T-cell (primary cell): ENCODE measurements around the gene ARMC12. TPM values are rescaled to one million over a fixed set of nuclear protein-coding genes. Genes with fewer than 3 reads are reported as not detected.

ENCODE experiments used
- ATAC-seq, 4 experiments: fragments of 200-7000 bp in 3 of 4; fragments of 150-1000 bp in 1 of 4; cut with Tn5 transposase; replicated peaks in 1 of 4; 1 replicate in 3 of 4; 2 replicates in 1 of 4; pipeline ENCODE4 v1.10.0; 2021; ENCODE audit warnings: moderate library complexity in 3 of 4, mild to moderate bottlenecking in 2 of 4, moderate number of reproducible peaks in 1 of 4
- CTCF ChIA-PET, 2 donors: fragments of 300-600 bp; sonication (Branson Sonifier 250); formaldehyde crosslinking; loops; one replicate each; lab custom pipeline; 2022; ENCODE audit warnings: antibody characterized with exemption in 2 of 2; lab: Charles Lee
- POLR2A ChIA-PET, 2 donors: fragments of 300-600 bp; sonication (Branson Sonifier 250); formaldehyde crosslinking; loops; one replicate each; lab custom pipeline; 2022; ENCODE audit warnings: antibody characterized with exemption in 2 of 2; lab: Charles Lee
- DNase-seq, 35 experiments: peaks; one replicate each; pipeline versions ENCODE4 v3.0.0 to v3.0.0-alpha.2; 2013 to 2023
- H3K27ac ChIP-seq: one replicate; pipeline ENCODE4 v1.5.1; 2013; ENCODE audit warnings: low read length
- H3K27me3 ChIP-seq, 2 experiments: replicated peaks in 1 of 2; 1 replicate in 1 of 2; 2 replicates in 1 of 2; pipeline versions ENCODE4 v1.6.1 to v1.7.0; 2013; ENCODE audit warnings: low read length in 1 of 2, mixed read lengths in 1 of 2; ENCODE audit not compliant: control insufficient read depth in 2 of 2, insufficient read depth in 2 of 2; ENCODE audit errors: extremely low read depth in 1 of 2
- H3K36me3 ChIP-seq, 2 donors: 1 replicate in 1 of 2; 2 replicates in 1 of 2; pipeline versions ENCODE4 v1.6.1 to v1.7.0; 2013; ENCODE audit warnings: low read length in 1 of 2; ENCODE audit not compliant: control insufficient read depth in 2 of 2, insufficient read depth in 1 of 2; ENCODE audit errors: extremely low read depth in 1 of 2
- H3K4me1 ChIP-seq, 2 experiments: 1 replicate in 1 of 2; 2 replicates in 1 of 2; pipeline versions ENCODE4 v1.6.1 to v1.7.0; 2013; ENCODE audit warnings: low read length in 2 of 2, mixed read lengths in 1 of 2; ENCODE audit not compliant: insufficient read depth in 2 of 2, control insufficient read depth in 1 of 2; ENCODE audit errors: extremely low read depth in 1 of 2
- H3K4me3 ChIP-seq, 2 donors: 1 replicate in 1 of 2; 2 replicates in 1 of 2; pipeline versions ENCODE4 v1.5.1 to v1.7.0; 2013; ENCODE audit warnings: mild to moderate bottlenecking in 2 of 2, low read length in 1 of 2, moderate library complexity in 1 of 2; ENCODE audit not compliant: control insufficient read depth in 1 of 2; ENCODE audit errors: extremely low read depth in 1 of 2
- H3K9me3 ChIP-seq: 2 replicates; pipeline ENCODE4 v1.7.0; 2013
- H3K27ac Mint-ChIP-seq, 2 donors: one replicate each; pipeline ENCODE4 v1.8.0; 2020 to 2021; ENCODE audit warnings: mild to moderate bottlenecking in 2 of 2, mixed read lengths in 2 of 2
- H3K27me3 Mint-ChIP-seq, 2 donors: one replicate each; pipeline ENCODE4 v1.8.0; 2021 to 2022; ENCODE audit warnings: mixed read lengths in 2 of 2
- H3K36me3 Mint-ChIP-seq: one replicate; pipeline ENCODE4 v1.8.0; 2021; ENCODE audit warnings: mixed read lengths
- H3K4me1 Mint-ChIP-seq, 3 donors: one replicate each; pipeline ENCODE4 v1.8.0; 2020 to 2022; ENCODE audit warnings: mixed read lengths in 3 of 3, mild to moderate bottlenecking in 1 of 3
- H3K4me3 Mint-ChIP-seq, 3 donors: one replicate each; pipeline ENCODE4 v1.8.0; 2020 to 2022; ENCODE audit warnings: mild to moderate bottlenecking in 3 of 3, mixed read lengths in 3 of 3, moderate library complexity in 3 of 3
- H3K9me3 Mint-ChIP-seq, 3 donors: one replicate each; pipeline ENCODE4 v1.8.0; 2020 to 2022; ENCODE audit warnings: mixed read lengths in 3 of 3
- WGBS: methylation state at CpG from one replicate; pipeline ENCODE4 v1.1.5; 2013; ENCODE audit warnings: missing lambda C conversion rate; ENCODE audit not compliant: insufficient coverage; 5-methylcytosine and 5-hydroxymethylcytosine counted together
- total RNA-seq, 35 experiments: library from RNA in 6 of 35; stranded (reverse) in 6 of 35; fragments of 120-200 nt in 1 of 35; gene quantifications; one replicate each; pipeline versions ENCODE4 v1.2.1 to v1.2.4 and lab custom pipeline; 2013 to 2026

Gene ARMC12
- total RNA-seq, 5 donors from 2014 or later (not counting 1 experiment from before 2014, with no cell fraction given): 0.63 to 1.8 (median 0.90) TPM

DNA sequence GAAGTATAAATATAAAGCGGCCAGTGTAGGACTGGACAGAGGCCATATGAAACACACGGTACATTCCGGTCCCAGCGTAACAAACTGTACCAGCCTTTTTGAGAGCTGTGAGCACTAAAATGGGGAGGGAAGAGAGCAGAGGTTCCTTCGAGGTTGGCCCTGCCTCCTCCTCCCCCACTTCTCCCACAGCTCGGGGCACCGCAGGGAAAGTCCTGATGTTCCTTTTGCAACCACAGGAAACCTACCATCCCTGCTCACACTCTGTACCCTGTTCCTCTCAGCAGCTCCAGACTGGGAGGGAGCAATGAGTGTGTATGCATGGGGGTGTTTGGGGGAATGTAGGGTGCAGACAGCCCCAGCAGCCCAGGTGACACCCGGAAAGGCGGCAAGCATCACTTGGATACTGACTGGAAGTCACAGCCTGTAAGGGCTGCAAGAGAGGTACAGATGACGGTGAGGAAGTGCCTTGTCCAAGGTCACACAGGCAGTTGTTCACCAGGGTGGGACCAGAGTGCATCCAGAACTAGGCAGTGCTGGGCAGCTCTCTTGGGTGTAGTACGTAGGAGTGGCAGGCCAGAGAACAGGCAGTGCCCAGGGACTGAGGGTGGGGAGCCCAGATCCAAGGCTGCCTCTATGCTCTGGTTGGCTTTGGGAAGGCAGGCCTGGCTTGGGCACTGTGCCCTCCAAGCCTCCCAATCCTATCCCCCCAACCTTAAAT lies 11.0 kb upstream of the ARMC12 start:
- no peaks in the 10 kb centered on the region for H3K36me3 ChIP-seq
- H3K27me3 Mint-ChIP-seq: no peaks in the 10 kb centered on the region
- peaks cover 78 to 82% (median 80%) of the 10 kb centered on the region in 3 donors for H3K4me1 Mint-ChIP-seq
- H3K36me3 Mint-ChIP-seq: no peaks in the 10 kb centered on the region
- peak in 2 of 35 experiments; percentile 32 to 55 for DNase-seq
- ChIA-PET CTCF (interaction anchor here (0.6 to 1.3 kb wide), 5 partner anchors 10 to 135 kb away, joined by 3 to 5 read pairs (median 4); no protein-coding TSS in a partner anchor), POLR2A (interaction anchor here in 1 of 2 donors (0.5 to 1.5 kb wide), 2 partner anchors 39 to 1345 kb away, joined by 3 to 5 read pairs; no protein-coding TSS in a partner anchor)
- peak overlapping the region in 2 of 3 donors; percentile 74 for H3K4me3 Mint-ChIP-seq
- peaks cover 48 to 72% of the 10 kb centered on the region in 2 experiments for H3K4me1 ChIP-seq
- H3K27ac ChIP-seq: peak overlapping the region; percentile 89
- peak overlapping the region; percentile 94 to 96 for H3K27ac Mint-ChIP-seq
- no peaks in the 10 kb centered on the region for H3K9me3 Mint-ChIP-seq
- WGBS: 72% methylated on average over 3 of the region's 11 CpGs
- no peak for ATAC-seq
- H3K9me3 ChIP-seq: no peaks in the 10 kb centered on the region
- no peak overlapping the region for H3K4me3 ChIP-seq
- H3K27me3 ChIP-seq: no peaks in the 10 kb centered on the region

DNA sequence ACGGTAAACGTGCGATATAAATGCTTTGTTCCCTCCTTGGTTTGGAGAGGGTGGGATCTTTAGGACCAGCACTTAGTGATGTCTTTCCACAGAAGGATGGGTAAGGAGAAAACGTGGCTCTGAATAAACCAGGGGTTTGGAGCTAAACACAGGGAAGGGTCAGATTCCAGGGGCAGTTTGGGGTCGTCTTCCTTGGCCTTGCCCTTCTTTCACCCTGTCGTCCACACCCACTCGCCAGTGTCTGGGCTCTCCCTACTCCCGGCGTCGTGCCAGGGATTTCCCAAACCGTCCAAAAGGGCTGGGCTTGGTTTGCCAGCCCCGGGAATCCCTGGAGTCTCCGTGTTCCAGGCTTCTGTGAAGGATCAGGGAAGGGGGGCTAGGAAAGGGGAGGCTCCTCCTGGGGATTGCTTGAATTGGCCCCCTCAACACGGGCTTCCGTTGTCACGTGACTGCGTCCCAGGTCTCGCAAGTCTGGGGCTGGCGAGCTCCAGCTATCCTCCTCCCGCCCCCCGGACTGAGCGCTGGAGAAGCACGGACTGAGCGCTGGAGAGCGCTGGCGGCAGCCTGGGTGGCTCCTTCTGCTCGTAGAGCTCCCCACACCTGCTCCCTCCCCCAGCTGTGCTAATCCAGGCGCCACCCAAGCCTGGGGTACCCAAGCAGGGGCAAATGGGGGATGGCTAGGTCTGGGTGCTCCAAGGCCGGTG lies 9.4 kb upstream of the ARMC12 start:
- DNase-seq: peak in 2 of 35 experiments; percentile 26 to 46
- WGBS: 22% methylated on average over 21 of the region's 29 CpGs
- no peaks in the 10 kb centered on the region for H3K9me3 ChIP-seq
- H3K27me3 ChIP-seq: no peaks in the 10 kb centered on the region
- H3K4me1 Mint-ChIP-seq: peaks cover 78 to 87% (median 79%) of the 10 kb centered on the region in 3 donors
- peaks cover 51 to 83% of the 10 kb centered on the region in 2 experiments for H3K4me1 ChIP-seq
- H3K4me3 Mint-ChIP-seq: peak overlapping the region; percentile 59 to 74 (median 74)
- peak; percentile 5 to 21 (median 10) for ATAC-seq
- H3K36me3 ChIP-seq: no peaks in the 10 kb centered on the region
- no peaks in the 10 kb centered on the region for H3K36me3 Mint-ChIP-seq
- ChIA-PET POLR2A (interaction anchor here (0.6 to 1.2 kb wide), 2 partner anchors 58 to 136 kb away, joined by 4 read pairs; no protein-coding TSS in a partner anchor), CTCF (interaction anchor here (0.7 to 1.8 kb wide), 9 partner anchors 9 to 143 kb away, joined by 3 to 9 read pairs (median 4); no protein-coding TSS in a partner anchor)
- peak overlapping the region; percentile 52 to 59 for H3K4me3 ChIP-seq
- no peaks in the 10 kb centered on the region for H3K9me3 Mint-ChIP-seq
- peak overlapping the region; percentile 94 to 96 for H3K27ac Mint-ChIP-seq
- H3K27me3 Mint-ChIP-seq: no peaks in the 10 kb centered on the region
- peak overlapping the region; percentile 89 for H3K27ac ChIP-seq

DNA sequence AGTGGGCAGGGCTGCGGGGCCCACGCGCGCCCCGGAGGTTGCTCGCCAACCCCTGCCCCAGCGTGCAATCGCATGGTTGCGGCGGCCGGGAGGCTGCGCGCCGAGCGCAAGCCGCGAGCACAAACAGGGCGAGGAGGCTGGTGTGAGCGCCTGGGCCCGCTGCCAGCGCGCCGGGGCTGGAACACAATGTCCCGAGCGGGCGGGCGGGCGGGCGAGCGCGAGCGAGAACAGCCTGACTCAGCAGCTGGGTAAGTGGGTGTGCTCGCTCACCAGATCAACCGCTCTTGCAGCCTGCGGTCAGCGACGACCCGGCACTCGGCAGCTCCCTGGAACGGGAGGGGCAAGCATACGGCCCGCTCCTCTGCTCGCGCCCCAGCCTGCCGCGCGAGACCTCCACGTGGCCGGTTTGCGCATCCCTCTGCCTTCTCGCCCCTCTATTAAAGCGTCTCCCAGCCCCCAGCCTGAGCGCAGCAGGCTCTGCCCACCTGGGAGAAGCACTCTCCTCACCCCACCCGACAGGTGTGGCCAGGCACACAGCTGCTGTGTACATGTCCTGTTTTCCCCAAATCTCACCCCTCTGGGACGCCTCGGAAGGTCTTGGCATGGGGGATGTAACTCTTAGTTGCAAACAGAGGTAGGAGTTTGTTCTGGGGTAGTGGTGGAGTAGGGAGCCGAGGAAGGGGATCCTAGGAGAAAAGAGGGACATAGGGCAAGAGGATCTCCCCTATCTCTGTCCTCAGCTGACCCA lies 8.7 kb upstream of the ARMC12 start:
- Mint-ChIP-seq H3K4me1 (peaks cover 85 to 91% (median 86%) of the 10 kb centered on the region in 3 donors), H3K36me3 (no peaks in the 10 kb centered on the region), H3K27me3 (no peaks in the 10 kb centered on the region), H3K4me3 (peak overlapping the region; percentile 72 to 79 (median 74)), H3K9me3 (no peaks in the 10 kb centered on the region), H3K27ac (peak overlapping the region; percentile 94 to 96)
- POLR2A ChIA-PET: interaction anchor here (0.6 kb wide), 3 partner anchors 10 to 137 kb away, joined by 3 to 4 read pairs (median 3); no protein-coding TSS in a partner anchor
- peaks cover 52 to 90% of the 10 kb centered on the region in 2 experiments for H3K4me1 ChIP-seq
- WGBS: under 1% methylated on average over 53 of the region's 57 CpGs
- H3K9me3 ChIP-seq: no peaks in the 10 kb centered on the region
- ATAC-seq (peak; percentile 52 to 60 (median 56)), DNase-seq (peak; percentile 77 to 95 (median 84))
- peak overlapping the region; percentile 96 for H3K27ac ChIP-seq
- H3K4me3 ChIP-seq: peak overlapping the region; percentile 52 to 59
- H3K27me3 ChIP-seq: no peaks in the 10 kb centered on the region
- no peaks in the 10 kb centered on the region for H3K36me3 ChIP-seq
- CTCF ChIA-PET: interaction anchor here (0.7 to 1.8 kb wide), 8 partner anchors 8 to 143 kb away, joined by 3 to 9 read pairs (median 4); no protein-coding TSS in a partner anchor

DNA sequence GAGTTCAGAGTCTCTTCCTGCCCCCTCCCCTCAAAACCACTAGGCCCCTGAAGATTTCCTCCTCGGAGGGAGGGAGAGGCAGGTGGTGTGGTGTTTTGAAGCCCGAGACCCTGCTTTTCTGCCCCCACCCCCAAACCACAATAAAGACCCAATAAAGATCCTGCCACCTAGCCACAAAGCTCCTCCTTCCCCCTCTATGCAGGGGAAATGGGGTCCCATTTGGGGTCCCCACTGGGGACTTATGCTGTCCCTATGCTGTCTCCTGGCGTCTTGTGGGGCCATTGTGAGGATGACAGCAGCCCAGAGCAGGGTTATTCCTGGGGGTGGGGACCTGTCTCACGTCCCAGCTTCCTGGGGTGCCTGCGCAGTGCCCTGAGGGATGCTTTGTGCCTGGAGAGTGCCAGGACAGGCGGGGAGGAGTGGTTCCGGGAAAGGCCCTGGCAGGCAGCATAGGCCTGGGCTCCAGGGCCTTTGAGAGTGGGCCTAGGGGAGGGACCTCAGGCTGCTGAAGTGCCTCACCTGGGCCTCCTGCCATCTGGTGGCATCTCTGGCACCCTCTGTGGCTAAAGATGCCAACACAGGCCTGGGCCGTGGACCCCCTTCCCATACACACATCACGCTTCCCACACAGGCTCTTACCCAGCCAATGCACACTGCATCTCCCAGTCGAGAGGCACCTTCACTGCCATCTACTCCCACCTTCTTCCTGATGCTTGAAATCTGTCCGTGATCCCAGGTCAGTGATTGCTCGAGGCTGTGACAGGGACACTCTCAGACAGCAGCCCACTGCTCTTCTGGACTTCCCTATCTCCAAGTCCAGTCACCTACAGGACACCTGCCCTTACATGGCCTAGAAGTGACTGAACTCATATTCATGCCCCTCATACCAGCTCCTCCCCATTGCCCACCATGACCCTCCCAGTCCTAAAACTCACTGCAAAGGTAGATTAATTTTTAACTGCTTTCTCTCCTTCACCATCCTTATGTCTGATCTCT lies 7.9 kb upstream of the ARMC12 start:
- H3K9me3 ChIP-seq: no peaks in the 10 kb centered on the region
- ATAC-seq: no peak
- Mint-ChIP-seq H3K36me3 (no peaks in the 10 kb centered on the region), H3K4me3 (peak overlapping the region; percentile 72 to 79 (median 74)), H3K27me3 (no peaks in the 10 kb centered on the region), H3K9me3 (no peaks in the 10 kb centered on the region), H3K4me1 (peaks cover 84 to 91% (median 86%) of the 10 kb centered on the region in 3 donors), H3K27ac (peak overlapping the region; percentile 89)
- H3K36me3 ChIP-seq: no peaks in the 10 kb centered on the region
- peaks cover 61 to 94% of the 10 kb centered on the region in 2 experiments for H3K4me1 ChIP-seq
- H3K4me3 ChIP-seq: peak overlapping the region in 1 of 2 donors; percentile 38
- H3K27me3 ChIP-seq: no peaks in the 10 kb centered on the region
- DNase-seq: peak in 24 of 35 experiments; percentile 24 to 64 (median 42)
- ChIA-PET CTCF (interaction anchor here in 1 of 2 donors (0.7 kb wide), 1 partner anchor 43 kb away, joined by 5 read pairs; no protein-coding TSS in a partner anchor), POLR2A (interaction anchor here in 1 of 2 donors (0.6 kb wide), 1 partner anchor 11 kb away, joined by 3 read pairs; no protein-coding TSS in a partner anchor)
- WGBS: 57% methylated on average over 8 of the region's 12 CpGs
- H3K27ac ChIP-seq: peak overlapping the region; percentile 96

DNA sequence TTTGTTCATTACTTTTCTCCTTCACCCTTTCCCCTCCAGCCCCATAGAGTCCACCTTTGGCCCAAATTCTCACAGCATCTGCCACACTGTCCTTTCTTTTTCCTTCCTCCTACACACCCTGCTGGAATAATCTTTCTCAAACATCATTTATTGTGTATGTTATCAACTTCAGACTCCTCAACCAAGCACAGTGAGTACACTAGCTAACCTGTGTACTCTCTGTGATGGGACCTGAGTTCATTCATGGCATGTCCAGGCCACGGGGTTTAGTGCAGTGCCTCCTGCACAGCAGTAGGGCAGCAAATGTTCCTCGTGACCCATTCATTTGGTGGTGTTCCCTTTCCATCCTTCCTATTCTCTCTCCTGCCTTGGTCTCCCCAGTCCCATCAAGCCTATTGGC lies 7.1 kb upstream of the ARMC12 start:
- ChIA-PET CTCF (interaction anchor here in 1 of 2 donors (0.6 kb wide), 1 partner anchor 778 kb away, joined by 3 read pairs; no protein-coding TSS in a partner anchor), POLR2A (no interaction called here)
- peak overlapping the region; percentile 96 for H3K27ac ChIP-seq
- H3K27me3 ChIP-seq: no peaks in the 10 kb centered on the region
- Mint-ChIP-seq H3K4me3 (peak overlapping the region; percentile 3 to 74 (median 29)), H3K4me1 (peaks cover 78 to 88% (median 82%) of the 10 kb centered on the region in 3 donors), H3K36me3 (no peaks in the 10 kb centered on the region), H3K27me3 (no peaks in the 10 kb centered on the region), H3K9me3 (no peaks in the 10 kb centered on the region), H3K27ac (peak overlapping the region; percentile 89)
- peaks cover 59 to 92% of the 10 kb centered on the region in 2 experiments for H3K4me1 ChIP-seq
- no peak for ATAC-seq
- DNase-seq: no peak
- H3K4me3 ChIP-seq: peak overlapping the region in 1 of 2 donors; percentile 15
- WGBS: 25% methylated on average over 1 of the region's 2 CpGs
- no peaks in the 10 kb centered on the region for H3K9me3 ChIP-seq
- H3K36me3 ChIP-seq: no peaks in the 10 kb centered on the region
